GM19397 (cell line): ENCODE data around the gene GATAD2A.
"Not testable (repeated sequence)": the region's sequence is repeated elsewhere in the genome, so short reads cannot be mapped to it uniquely, and the experiment has no call there.

Experiments
- ATAC-seq: cut with Tn5 transposase; IDR thresholded peaks from one replicate; pipeline ENCODE4 v1.9.1; 2021; ENCODE audit warnings: mild to moderate bottlenecking, moderate library complexity; ENCODE audit not compliant: unreplicated experiment

Gene GATAD2A

DNA sequence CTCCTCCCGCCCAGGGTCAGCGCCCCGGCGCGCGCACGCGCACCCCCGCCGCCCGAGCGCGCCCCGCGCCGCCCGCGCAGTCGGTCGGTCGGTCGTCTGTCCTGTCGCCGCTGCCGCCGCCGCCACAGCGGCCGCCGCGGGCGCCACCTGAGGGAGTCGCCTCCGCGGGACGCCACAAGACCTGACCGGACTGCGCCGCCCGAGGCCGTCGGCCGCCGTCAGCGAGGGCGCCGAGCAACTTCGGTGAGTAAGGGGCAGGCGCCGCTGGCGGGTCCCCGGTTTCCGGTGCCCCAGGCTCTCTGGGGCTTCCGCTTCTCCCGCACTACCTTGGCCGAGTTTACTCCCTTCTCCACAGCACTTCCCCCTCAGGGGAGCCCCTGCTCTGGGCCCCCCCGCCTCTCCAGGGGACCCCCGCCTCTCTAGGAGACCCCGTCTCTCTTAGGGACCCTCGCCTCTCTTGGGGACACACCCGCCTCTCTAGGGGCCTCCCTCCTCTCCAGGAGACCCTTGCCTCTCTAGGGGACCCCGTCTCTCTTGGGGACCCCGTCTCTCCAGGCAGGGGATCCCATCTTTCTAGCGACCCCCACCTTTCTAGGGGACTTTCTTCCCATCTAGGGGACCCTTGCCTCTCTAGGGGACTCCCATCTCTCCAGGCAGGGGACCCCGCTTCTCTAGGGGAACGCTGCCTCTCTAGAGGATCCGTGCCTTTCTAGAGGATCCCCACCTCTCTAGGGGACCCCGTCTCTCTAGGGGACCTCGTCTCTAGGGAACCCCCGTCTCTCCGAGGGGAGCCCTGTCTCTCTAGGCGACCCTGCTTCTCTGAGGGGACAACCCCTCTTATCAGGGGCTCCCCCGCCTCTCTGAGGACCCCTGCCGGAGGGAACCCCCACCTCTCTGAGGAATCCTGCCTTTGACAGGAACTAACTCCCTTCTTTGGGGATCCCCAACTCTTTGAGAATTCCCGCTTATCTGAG is 19.3 kb upstream of the GATAD2A start:
- ATAC-seq: no peak

DNA sequence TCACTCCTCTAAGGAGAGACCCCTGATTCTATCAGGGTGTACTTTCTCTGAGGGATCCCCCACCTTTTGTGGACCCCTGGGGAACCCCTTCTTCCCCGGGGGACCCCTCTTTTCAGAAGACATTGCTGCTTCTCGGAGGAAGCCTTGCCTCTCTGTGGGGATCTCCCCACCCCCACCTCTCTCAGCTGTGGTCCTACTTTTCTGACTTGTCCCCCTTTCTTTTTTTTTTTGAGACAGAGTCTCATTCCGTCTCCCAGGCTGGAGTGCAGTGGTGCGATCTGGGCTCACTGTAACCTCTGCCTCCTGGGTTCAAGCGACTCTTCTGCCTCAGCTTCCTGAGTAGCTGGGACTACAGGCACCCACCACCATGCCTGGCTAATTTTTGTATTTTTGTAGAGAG is 18.4 kb upstream of the GATAD2A start:
- ATAC-seq: no peak

DNA sequence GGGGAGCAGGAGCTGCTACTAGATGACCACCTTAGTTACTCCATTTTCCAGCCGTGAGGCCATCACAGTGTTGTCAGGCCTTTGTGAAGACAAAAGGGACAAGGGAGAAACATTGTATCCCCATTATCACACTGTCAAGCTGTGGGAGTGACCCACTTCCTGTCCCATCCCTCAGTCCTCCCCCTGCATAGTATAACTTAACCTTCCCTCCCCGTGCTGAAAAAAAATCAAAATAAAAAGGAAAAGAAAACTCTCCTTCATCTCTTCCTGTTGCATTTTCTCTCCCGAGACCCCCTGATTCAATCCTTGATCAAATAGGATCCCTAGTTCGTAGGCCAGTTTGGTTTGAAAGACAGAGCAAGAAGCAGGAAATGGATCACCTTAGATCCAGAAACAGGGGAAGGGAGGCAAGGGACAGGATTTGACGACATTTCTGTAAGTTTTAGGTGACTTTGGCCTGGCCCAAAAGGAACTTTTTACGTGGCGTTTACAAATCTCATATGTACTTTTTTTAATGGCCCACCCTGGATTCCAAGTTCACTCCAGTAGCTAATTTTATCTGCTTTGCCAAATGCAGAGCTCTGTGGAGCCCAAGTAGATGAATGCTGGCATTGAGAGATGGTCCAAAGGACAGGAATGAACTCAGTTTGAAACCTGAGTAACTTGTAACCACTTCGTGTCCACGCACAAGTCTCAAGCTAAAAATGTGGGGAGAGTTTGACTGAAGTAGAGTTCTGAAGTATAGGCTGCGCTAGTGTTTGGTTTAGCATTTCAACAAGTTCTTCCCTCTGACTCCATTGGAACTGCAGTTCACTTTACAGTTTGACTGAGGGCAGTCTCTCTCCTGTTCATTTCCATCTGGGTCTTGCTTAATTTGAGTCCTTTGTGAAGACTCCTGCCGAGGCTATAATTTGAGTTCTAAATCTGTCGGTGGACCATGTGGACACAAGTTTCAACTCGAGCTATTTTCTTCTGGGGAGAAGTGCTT is 16.6 kb upstream of the GATAD2A start:
- no peak for ATAC-seq

DNA sequence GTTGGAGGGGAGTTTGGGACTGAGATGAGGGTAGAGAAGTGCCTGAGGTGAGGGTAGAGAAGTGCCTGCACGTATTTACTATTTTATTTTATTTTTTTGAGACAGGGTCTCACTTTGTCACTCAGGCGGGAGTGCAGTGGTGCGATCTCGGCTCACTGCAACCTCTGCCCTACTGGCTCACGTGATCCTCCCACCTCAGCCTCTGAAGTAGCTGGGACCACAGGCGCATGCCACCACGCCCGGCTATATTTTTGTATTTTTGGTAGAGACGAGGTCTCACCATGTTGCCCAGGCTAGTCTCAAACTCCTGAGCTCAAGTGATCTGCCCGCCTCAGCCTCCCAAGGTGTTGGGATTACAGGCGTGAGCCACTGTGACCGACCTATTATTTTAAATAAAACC is 15.8 kb upstream of the GATAD2A start:
- ATAC-seq: not testable (repeated sequence)

DNA sequence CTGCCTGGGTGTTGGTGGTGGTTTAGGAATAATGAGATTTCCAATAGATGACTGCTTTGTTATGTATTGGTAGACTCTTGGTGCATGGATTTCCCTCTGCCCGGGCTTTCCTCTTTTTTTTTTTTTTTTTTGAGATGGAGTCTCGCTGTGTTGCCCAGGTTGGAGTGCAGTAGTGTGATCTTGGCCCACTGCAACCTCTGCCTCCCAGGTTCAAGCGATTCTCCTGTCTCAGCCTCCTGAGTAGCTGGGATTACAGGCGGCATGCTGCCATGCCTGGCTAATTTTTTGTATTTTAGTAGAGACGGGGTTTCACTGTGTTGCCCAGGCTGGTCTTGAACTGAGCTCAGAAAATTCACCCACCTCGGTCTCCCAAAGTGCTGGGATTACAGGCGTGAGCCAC is 11.1 kb upstream of the GATAD2A start:
- ATAC-seq: not testable (repeated sequence)

DNA sequence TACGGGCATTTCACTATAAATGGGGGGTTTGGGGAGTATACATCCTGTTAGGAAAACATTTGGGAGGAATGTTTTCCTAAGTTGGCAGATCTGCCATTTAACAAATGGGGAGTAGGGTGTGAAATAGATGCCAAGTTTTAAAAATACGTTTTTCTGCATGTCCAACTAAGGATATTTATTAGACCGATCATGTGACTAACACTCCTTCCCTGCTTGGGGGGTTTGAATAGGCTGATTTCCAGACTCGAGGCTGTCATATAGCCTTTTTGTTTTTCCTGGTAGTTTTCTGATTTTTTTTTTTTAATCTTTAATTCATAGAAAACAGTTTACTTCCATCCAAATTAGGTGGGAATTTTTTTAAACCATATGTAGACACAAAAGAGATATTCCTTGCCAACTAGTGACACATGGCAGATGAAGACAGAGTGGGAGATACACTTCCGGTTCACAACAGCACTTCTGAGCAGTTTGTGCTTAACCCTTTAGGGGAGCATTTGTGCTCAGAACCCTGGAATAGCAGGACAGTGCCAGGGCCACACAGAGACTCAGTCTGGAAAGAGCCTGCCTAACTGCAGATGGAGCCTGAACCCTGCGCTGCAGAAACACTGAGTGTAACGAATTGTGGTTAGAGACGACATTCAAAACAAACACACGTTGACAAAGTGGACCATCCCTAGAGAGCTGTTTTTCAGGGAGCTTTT is 5.6 kb upstream of the GATAD2A start:
- ATAC-seq: no peak

DNA sequence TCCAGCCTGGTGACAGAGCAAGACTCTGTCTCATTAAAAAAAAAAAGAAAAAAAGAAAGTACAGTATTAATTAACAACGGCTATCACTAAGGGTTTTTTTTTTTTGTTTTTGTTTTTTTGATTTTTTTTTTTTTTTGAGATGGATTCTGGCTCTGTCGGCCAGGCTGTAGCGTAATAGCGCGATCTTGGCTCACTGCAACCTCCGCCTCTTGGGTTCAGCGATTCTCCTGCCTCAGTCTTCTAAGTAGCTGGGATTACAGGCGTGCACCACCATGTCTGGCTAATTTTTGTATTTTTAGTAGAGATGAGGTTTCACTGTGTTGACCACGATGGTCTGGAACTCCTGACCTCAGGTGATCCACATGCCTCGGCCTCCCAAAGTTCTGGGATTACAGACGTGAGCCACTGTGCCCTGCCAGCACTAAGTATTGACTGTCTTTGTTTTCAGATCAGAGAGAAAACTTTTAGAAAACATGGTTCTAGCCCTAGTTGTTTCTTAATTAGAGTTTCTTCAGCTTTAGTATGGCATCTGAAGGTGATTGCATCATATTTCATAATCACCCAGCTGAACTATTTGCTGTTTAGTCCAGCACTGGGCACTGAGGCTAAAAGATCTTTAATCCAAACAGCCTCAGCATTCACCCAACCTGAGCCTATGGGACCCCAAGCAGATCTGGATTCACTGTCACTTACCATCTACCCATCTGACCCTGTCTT is 2.7 kb upstream of the GATAD2A start:
- ATAC-seq: no peak

DNA sequence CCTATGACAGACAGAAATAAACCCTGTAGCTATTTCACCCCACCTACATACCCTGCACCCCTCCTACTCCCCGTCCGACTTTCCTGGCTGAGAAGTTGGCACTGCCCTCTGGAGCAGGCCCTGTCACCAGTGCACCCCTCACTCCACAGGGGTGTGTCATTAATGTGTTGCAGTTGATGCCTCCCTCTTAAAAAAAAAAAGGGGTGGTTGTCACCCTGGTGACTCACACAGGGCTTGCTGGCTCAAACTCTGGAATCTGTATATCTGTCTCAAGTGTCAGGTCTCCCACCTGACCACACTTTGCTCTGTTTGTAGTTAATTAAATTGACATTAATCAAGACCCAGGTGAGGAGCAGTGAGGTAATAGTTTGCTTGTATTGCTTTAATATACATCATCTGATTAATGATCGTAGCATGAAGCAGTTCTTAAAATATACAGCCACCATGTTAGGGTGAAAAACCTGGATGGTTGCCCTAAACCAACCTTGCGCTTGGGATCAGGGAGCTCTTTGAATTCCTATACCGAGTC is 2.0 kb upstream of the GATAD2A start:
- no peak for ATAC-seq

DNA sequence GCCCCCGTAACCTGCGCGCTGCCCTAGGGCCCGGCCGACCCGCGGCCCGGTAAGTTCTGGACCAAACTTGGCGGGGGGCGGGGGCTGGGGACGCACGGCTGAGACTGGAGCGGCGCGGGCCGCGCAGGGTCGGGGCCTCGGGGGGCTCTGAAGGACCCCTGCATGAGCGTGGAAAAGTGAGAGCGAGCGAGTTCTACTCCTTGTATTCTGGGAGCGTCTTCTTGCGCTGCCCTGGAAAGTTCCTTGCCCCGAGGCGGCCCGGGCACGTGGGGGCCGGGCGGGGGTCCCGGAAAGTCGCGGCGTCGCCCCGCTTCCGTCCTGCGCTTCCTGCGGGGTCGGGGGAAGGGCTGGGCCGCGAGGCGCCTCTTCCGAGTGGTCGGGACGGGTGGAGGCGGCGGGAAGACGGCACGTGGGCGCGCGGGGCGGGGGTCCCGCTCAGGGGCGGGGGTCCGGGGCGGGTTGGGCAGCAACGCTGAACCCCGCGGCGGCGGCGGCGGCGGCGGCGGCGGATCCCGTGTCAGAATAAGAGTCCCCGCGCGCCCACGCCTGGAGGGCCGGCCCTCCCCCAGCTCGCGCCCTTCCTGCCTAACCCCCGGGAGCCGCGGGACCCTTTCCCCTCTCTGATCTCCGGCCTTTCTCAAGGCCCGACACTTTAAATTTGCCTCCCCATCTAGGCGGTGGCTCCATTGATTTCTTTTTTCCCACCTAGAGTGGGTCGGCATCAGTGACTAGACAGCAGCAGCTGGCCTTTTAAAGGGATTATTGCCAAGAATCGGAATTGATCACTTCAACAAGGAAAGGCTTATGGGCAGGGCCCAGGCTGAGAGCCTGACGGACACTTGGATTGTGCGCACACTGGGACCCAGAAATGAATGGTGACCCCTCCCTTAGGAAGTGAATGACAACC is 749 bp downstream of the GATAD2A start:
- ATAC-seq: peak; percentile 11

DNA sequence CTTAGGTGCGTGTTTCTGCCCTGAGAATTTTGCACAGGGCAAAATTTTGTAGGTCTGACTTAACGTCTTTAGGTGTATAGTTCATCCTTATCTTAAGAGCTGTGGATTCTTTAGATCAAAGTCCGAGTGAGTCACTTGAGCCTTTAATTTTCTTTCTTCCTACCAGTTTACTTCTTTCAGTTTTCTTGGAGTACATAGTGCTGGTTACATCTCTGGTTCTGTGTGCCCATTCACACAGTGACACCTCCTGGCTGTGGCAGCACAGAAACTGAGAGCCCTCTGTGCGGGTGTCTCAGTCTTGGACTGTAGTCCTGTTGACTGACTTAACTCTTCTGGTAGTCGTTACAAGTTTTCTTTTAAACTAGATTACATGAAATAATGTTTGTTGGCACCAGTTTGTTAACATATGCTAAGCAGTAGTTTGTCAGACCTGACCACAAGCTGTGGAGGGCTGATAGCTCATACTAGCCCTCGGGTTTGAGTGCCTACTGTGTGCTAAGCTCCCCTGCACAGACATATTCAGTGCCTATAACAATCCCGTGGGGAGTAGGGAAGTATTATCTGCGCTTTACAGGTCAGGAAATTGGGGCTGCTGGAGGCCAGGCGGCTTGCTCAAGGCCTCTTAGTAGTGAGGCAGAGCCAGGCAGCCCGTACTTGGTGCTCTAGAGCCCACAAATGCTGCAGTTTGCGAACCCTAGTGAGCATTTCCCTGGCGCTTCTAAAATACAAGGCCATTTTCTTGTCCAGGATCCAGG is 1.6 kb downstream of the GATAD2A start:
- peak; percentile 0 for ATAC-seq

DNA sequence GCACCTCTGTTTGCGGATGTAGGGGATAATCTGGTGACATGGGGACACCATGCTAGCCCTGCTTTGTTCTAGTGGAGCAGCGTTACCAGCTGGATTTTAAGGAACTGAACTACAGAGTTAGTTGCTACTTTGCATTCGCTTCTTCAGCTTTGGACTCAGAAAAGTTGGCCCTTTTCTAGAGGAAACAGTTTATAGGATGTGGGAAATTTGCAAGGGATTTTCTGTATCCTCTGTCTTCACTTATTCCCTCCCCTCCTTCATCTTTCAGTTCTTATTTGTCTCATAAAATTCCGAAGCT is 2.1 kb downstream of the GATAD2A start:
- ATAC-seq: no peak

DNA sequence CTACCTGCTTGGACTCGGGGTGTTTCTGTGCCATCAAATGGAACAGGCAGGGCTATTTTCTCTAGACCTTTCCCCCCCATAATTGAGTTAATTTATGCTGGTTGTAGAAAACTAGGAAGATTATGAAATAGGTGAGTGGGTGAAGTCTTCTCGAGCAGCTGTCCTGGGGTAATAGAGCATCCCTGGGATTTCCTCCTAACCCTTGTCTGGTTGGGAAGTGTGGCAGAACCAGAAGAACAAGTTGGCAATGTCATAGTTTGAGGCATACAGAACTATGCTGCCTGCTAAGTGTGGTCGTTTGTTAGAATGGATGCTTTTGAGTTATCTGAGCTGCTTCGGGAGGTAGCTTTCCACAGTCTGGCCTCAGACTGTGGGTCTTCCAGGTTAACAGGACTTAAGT is 3.7 kb downstream of the GATAD2A start:
- no peak for ATAC-seq

DNA sequence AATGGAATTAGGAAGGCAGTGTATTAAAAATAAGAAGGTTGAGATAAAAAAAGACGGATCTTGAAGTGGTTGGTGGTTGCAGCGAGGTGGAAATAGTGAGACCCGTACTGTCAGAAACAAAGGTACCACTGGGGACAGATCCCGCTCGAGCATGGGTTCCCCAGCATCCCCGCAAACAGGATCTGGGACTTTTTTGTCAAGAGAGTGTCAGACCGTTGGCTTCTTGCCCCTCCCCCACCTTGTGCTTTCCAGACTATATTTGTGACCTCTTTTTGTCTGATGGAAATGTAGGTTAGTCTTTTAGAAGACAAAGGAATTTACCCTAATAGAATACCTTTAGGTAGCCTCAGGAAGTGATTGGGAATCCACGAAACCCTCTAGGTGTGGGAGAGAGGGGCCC is 4.2 kb downstream of the GATAD2A start:
- no peak for ATAC-seq

DNA sequence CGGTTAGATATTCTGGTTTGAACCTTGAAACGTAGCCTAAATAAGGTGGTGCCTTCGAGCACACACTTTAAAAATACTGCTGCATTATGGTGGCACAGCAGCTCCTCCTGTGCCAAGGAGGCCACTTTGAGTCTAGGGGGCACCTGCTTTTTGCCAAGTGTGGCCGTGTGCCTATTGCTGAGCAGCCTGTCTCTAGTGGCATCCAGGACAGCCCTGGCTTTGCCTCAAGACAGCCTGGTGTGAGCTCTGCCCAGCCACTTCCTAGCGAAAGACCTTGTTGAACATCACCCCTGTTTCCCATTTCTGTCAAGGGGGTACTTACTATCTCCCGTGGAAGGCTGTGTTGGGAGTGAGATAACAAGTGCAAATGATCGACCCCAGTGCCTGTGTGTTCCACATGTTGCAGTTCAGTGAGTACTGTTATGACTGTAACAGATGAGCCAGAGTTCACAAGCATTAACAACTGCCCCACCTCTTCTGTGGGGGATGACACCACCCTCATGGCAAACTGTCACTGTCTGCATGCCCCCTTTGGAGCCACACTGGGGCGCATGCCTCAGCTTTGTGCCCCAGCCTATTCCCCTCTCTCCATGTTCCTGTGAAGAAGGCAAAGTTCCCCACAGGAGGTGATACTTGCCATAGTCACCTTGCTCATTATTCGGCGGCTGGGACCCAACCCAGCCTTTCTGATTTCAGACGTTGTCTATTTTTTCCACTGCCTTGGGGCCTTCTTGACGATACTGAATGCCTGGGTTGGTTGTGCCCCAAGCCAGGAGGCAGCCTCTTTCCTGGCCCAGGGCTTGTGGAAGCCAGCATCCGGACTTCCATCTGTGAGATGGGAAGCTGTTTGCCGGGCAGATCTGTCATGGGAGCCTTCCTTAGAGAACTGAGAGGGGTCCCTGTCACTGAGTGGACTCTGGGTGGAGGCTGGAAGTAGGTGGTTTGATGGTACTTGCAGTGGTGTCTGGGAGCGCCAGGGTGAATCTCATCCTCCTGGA is 5.4 kb downstream of the GATAD2A start:
- no peak for ATAC-seq

DNA sequence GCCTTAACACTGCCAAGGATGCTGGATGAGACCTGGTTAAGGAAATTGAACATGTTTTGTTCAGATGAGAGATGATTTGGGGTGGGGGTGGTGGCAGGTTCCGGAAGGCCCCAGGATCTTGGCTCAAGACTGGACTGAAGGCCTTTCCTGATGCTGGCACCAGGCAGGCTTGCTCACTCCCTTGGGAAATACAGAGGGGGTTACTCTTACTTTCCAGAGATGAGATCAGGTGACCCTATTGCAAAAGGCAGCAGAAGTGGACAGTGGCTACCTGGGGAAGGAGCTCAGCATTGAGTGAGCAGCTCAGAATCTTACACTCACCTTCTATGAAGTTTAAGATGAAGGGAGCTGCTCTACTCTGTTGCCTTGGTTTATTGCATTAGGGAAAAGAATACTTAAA is 10.8 kb downstream of the GATAD2A start:
- ATAC-seq: no peak

DNA sequence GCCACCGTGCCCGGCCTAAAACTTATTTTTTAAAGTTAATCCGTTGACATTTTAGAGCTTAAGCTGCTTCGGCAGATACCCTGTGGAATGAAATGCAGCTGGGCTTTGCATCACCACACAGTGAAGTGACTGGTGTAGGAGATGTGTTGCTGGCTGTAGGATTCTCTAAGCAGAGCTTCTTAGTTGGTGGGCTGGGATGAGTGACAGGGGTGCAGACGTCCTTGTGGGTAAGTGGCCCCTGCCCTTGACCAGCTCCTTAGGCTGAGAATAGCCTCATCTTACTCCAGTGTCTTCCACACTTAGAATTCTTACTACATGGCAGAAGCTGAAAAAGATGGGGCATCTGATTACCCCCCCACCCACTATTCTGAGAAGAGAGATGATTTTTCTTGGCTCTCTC is 11.6 kb downstream of the GATAD2A start:
- ATAC-seq: no peak

DNA sequence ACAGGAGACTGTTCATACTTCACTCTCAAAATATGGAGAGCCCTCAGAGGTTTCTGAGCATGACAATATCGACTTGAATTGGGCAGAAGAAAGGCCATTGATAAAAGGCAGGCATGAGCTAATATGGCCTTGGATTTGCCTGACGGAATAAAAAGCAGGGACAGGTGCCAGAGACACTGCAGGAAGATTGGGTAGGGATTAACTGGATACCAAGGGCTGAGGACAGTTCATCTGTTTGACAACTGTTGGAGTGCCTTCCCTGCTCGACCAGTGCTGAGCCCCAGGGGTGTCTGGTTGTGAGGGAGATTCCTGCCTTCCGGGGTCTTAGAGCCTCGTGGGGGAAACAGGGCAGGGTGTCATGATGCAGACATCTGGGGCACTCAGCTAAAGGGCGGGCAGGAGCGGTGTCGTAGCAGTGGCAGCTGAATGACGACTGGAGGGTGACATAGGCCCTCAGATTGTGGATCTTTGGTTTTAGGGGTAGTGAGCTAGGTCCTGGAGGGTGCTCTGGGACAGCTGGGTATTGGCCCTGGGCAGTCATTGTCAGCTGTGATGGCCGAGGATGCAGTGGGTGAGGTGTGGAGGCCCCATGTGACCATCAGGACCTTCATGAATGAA is 12.3 kb downstream of the GATAD2A start:
- ATAC-seq: no peak
